ENCODE results near the gene OXCT1.

The OXCT1 gene

DNA sequence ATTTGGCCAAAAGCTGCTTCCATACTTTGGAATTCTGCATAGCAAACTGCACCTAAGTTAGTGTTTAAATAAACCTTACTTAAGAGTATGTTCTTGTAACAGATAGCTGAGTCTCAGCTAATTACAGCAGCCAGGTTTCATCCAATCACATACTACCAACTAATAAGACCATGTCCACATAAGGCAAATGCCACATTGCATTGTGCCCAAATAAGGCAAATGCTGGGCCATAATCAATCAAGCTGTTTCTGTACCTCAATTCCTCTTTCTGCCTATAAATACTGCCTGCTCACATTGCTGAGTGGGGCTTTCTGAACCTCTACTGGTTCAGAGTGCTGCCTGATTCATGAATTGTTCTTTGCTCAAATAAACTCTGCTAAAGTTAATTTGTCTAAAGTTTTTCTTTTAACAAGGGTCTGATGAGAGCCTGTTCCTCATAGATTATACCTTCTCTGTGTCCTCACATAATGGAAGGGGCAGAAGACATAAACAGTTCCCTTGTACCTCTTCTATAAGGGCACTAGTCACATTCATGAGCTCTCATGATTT lies 4.4 kb upstream of the OXCT1 start:
- Histone ChIP-seq H3K4me3 (ENCODE audit: low read depth, low read length) (no peak overlapping the region), H3K36me3 (ENCODE audit: control insufficient read depth in 2 of 2, insufficient read depth in 1 of 2, low read length in 2 of 2) (no peaks in the 10 kb centered on the region), H3K9me3 (ENCODE audit: control insufficient read depth, insufficient read depth, low read depth, low read length) (no peaks in the 10 kb centered on the region), H3K27ac (ENCODE audit: extremely low read depth, low read depth, low read length) (no peak overlapping the region), H3K4me1 (ENCODE audit: control insufficient read depth, insufficient read depth, low read length) (peaks cover 13% of the 10 kb centered on the region)
- TF ChIP-seq ZNF596 (tag by site-specific recombination; IDR thresholded peaks at IDR 0.05) (no peak), ZNF658 (tag by site-specific recombination; IDR thresholded peaks at IDR 0.05) (no peak), ZNF549 (tag by site-specific recombination; IDR thresholded peaks at IDR 0.05) (peak; percentile 99), ZNF223 (tag by site-specific recombination; IDR thresholded peaks at IDR 0.05) (no peak), YY1 (tag by site-specific recombination; IDR thresholded peaks at IDR 0.05) (no peak), PRDM10 (tag by site-specific recombination; IDR thresholded peaks at IDR 0.05) (no peak)
- TF ChIP-seq, protein P1, sequence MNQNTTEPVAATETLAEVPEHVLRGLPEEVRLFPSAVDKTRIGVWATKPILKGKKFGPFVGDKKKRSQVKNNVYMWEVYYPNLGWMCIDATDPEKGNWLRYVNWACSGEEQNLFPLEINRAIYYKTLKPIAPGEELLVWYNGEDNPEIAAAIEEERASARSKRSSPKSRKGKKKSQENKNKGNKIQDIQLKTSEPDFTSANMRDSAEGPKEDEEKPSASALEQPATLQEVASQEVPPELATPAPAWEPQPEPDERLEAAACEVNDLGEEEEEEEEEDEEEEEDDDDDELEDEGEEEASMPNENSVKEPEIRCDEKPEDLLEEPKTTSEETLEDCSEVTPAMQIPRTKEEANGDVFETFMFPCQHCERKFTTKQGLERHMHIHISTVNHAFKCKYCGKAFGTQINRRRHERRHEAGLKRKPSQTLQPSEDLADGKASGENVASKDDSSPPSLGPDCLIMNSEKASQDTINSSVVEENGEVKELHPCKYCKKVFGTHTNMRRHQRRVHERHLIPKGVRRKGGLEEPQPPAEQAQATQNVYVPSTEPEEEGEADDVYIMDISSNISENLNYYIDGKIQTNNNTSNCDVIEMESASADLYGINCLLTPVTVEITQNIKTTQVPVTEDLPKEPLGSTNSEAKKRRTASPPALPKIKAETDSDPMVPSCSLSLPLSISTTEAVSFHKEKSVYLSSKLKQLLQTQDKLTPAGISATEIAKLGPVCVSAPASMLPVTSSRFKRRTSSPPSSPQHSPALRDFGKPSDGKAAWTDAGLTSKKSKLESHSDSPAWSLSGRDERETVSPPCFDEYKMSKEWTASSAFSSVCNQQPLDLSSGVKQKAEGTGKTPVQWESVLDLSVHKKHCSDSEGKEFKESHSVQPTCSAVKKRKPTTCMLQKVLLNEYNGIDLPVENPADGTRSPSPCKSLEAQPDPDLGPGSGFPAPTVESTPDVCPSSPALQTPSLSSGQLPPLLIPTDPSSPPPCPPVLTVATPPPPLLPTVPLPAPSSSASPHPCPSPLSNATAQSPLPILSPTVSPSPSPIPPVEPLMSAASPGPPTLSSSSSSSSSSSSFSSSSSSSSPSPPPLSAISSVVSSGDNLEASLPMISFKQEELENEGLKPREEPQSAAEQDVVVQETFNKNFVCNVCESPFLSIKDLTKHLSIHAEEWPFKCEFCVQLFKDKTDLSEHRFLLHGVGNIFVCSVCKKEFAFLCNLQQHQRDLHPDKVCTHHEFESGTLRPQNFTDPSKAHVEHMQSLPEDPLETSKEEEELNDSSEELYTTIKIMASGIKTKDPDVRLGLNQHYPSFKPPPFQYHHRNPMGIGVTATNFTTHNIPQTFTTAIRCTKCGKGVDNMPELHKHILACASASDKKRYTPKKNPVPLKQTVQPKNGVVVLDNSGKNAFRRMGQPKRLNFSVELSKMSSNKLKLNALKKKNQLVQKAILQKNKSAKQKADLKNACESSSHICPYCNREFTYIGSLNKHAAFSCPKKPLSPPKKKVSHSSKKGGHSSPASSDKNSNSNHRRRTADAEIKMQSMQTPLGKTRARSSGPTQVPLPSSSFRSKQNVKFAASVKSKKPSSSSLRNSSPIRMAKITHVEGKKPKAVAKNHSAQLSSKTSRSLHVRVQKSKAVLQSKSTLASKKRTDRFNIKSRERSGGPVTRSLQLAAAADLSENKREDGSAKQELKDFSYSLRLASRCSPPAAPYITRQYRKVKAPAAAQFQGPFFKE (tag by site-specific recombination; IDR thresholded peaks at IDR 0.05; ENCODE audit: borderline replicate concordance), result no peak
- ChIA-PET CTCF (interaction anchor here (0.5 kb wide), 1 partner anchor 20 kb away, joined by 8 read pairs; no protein-coding TSS in a partner anchor), POLR2A (no interaction called here)

DNA sequence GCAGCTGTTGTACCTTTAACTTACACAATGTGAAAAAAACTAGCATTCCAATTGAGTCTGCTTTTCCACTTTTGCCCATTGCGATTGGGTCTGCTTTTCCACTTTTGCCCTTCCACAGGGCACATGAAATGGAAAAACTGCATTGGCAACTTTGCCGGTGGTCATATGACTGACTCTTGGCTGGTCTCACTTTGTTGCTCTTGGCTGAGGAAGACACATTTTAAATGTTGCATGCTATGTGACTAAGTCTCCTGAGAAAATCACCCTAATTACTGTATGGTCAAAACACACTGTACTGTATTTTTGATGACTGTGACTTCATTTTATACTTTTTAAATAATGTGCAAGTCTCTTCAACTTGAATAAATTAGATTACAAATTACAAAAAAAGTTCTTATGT lies 1.6 kb upstream of the OXCT1 start:
- Histone ChIP-seq H3K9me3 (ENCODE audit: control insufficient read depth, insufficient read depth, low read depth, low read length) (no peaks in the 10 kb centered on the region), H3K36me3 (ENCODE audit: control insufficient read depth in 2 of 2, insufficient read depth in 1 of 2, low read length in 2 of 2) (no peaks in the 10 kb centered on the region), H3K27ac (ENCODE audit: extremely low read depth, low read depth, low read length) (no peak overlapping the region), H3K4me1 (ENCODE audit: control insufficient read depth, insufficient read depth, low read length) (peaks cover 4% of the 10 kb centered on the region), H3K4me3 (ENCODE audit: low read depth, low read length) (no peak overlapping the region)
- ChIA-PET POLR2A (interaction anchor here (3.5 kb wide), 1 partner anchor 32 kb away, joined by 30 read pairs; the partner anchor contains the start of gene RIMOC1), CTCF (interaction anchor here (0.9 kb wide), 1 partner anchor 15 kb away, joined by 3 read pairs; no protein-coding TSS in a partner anchor)
- TF ChIP-seq ZNF561 (tag by site-specific recombination; IDR thresholded peaks at IDR 0.05; ENCODE audit: borderline replicate concordance), result no peak
- no peak for TF ChIP-seq ZNF140 (tag by site-specific recombination; IDR thresholded peaks at IDR 0.05)
- TF ChIP-seq SETDB1 (IDR thresholded peaks at IDR 0.05; ENCODE audit: insufficient read length, low read length), result no peak
- peak; percentile 91 for TF ChIP-seq PRDM6 (tag by site-specific recombination; IDR thresholded peaks at IDR 0.05)
- TF ChIP-seq, protein P2, sequence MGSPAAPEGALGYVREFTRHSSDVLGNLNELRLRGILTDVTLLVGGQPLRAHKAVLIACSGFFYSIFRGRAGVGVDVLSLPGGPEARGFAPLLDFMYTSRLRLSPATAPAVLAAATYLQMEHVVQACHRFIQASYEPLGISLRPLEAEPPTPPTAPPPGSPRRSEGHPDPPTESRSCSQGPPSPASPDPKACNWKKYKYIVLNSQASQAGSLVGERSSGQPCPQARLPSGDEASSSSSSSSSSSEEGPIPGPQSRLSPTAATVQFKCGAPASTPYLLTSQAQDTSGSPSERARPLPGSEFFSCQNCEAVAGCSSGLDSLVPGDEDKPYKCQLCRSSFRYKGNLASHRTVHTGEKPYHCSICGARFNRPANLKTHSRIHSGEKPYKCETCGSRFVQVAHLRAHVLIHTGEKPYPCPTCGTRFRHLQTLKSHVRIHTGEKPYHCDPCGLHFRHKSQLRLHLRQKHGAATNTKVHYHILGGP (tag by site-specific recombination; IDR thresholded peaks at IDR 0.05), result no peak
- no peak for TF ChIP-seq HOXA7 (CRISPR knock-in tag; IDR thresholded peaks at IDR 0.05; ENCODE audit: borderline replicate concordance)
- TF ChIP-seq ZNF169 (tag by site-specific recombination; IDR thresholded peaks at IDR 0.05), result no peak
- TF ChIP-seq ZNF266 (tag by site-specific recombination; IDR thresholded peaks at IDR 0.05; ENCODE audit: low read depth), result no peak
- no peak for TF ChIP-seq ZNF433 (tag by site-specific recombination; IDR thresholded peaks at IDR 0.05; ENCODE audit: low read depth)
- TF ChIP-seq FEZF1 (tag by site-specific recombination; IDR thresholded peaks at IDR 0.05), result no peak
- no peak for TF ChIP-seq ZNF621 (tag by site-specific recombination; IDR thresholded peaks at IDR 0.05)
- TF ChIP-seq SP3 (tag by site-specific recombination; IDR thresholded peaks at IDR 0.05), result no peak
- 0 out of 2 replicates have a peak, but pooled peaks have one; percentile 37 for TF ChIP-seq BCL11A (tag by site-specific recombination; IDR thresholded peaks at IDR 0.05; ENCODE audit: low read depth)
- TF ChIP-seq REPIN1 (tag by site-specific recombination; IDR thresholded peaks at IDR 0.05; ENCODE audit: low read depth), result no peak
- no peak for TF ChIP-seq ZBTB48 (tag by site-specific recombination; IDR thresholded peaks at IDR 0.05)
- no peak for TF ChIP-seq ZNF354C (tag by site-specific recombination; IDR thresholded peaks at IDR 0.05; ENCODE audit: borderline replicate concordance, low read depth)

Data from HEK293 (cell line).